HG02588 (cell line): Measurements from ENCODE around the gene TUBB4B.

Experiments
- ATAC-seq: cut with Tn5 transposase; IDR thresholded peaks from one replicate; pipeline ENCODE4 v1.9.1; 2021; ENCODE audit warnings: mild to moderate bottlenecking, moderate library complexity; ENCODE audit not compliant: unreplicated experiment

The TUBB4B gene

GRCh38 chr9:137240841-137241489 is at the start of gene TUBB4B:
Gene TUBB4B, plus strand, starts transcription at chr9:137241287. Its CDS starts 74 bp downstream, at chr9:137241361.
- peak; percentile 67 for ATAC-seq

DNA sequence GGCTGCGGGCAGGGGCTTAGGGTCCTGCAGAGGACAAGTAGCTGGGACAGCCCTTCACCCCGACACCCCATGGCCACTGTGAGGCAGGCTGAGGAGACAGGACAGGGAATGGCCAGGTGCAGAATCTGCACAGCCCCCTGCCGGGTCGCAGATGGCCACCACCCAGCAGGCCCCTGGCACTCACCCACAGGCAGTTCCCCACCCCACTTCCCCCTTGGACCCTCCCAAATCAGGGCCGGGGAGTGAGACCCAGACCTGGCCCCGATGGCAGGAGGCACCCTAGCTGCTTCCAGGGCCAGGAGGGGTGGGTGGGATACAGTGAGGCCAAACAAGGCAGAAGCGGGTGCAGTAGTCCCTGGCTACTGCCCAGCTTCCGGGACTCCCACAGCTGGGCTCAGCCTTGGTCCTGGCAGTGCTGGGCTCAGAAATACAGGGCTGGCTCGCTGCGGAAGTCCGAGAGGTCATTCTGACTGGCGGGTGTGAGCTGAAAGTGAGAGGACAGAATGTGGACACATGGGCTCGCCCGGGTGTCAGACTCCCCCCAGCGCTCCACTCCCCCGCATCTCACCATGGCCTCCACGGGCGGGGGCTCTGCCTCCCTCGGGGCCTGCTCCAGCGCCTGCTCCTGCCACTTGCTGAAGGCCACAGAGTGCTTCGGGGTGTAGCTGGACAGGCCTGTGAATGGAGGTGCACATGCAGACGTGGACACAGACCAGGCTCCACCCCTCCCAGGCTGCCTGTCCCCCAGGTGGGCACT is 49.2 kb upstream of the TUBB4B start:
- ATAC-seq = no peak

GRCh38 chr9:137192448-137192780 is 48.7 kb upstream of the TUBB4B start:
- ATAC-seq = no peak

GRCh38 chr9:137192859-137193258 is 48.2 kb upstream of the TUBB4B start:
- no peak for ATAC-seq

DNA sequence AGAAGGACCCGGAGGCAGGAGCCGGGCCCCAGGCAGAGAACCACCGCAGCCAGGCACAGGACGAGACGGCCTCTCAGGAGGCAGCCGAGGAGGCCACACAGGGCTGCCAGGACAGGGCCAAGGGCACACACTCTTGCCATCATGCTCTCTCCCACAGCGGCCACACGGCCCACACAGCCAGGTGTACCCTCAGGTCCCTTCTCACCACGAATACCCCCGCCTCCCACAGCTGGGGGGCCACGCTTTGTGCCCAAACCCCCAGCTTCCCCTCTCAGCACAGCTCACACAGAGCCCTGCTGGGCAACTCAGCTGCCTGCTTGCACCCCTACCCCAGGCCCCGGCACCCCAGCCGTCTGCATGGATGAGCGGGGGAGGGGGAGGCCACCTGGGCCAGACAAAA is 47.3 kb upstream of the TUBB4B start:
- ATAC-seq = no peak

DNA sequence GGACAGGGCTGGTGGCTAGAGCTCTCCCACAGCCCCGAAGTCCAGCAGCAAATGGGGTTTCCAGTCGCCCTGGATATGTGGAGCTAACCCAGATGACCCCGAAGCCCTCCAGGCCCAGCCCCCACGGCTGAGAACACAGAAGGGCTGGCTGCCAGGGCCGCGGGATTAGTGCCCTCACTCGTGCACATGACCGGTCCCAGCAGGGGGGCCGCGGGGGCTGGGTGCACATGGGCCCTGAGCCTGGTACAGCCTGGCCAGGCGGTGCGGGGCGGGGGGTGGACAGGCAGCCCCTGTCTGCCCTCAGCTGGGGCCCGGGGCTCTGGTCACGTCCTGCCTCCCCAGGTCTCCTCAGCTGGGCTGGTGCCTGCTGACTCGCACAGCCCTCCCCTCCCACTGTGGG is 46.7 kb upstream of the TUBB4B start:
- no peak for ATAC-seq

DNA sequence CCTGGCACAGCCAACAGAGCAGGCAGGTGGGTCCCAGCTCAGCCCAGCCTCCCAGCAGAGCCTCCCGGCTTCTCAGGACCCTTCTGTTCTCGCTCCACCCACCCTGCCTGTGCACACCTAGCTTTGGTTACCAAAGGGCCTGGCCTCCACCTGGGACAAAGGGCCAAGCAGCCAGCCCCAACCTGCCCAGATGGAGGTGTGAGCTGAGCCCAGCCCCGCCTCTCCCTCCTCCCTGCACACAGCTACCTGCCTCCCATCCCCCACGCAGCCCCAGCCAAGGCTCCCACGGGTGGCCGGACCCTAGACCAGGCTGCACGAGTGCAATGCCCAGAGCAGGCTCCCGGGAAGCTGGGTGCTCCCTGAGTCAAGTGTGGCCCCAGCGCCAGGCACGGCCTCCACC is 46.2 kb upstream of the TUBB4B start:
- no peak for ATAC-seq

DNA sequence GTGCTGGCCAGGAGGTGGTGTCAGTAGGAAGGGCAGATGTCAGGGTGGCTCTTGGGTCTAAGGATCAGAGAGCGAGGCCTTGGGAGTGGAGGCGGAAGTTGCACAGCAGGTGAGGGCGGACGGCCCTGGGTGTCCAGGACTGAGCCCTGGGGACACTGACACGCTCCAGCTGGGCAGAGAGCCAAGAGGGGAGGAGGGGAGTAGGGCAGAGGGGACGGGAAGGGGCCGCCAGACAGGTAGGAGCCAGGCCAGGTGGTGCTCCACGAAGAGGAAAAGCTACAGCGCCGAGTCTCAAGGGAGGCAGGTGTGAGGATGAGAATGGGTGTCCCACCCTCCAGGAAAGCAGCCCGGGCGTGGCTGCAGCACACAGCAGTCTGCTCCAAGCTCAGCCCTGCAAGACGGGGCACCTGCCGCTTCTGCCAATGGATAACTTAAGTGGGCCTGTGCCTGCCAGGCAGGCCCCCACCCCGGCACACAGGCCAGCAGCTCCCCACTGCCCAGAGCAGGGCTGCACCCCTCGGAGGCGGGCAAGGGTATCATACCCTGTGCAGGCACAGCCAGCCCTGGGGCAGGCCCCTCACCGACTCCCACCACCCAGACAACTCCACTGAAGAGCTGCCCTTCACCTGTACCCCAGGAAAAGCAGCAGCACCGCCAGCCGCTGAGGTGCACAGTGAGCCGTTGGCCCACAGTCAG is 45.4 kb upstream of the TUBB4B start:
- ATAC-seq = no peak

GRCh38 chr9:137198051-137198901 is 42.8 kb upstream of the TUBB4B start:
- no peak for ATAC-seq

- ATAC-seq = no peak
Measured at GRCh38 chr9:137198902-137199283, 42.2 kb upstream of the TUBB4B start.

GRCh38 chr9:137199411-137200121 is 41.5 kb upstream of the TUBB4B start:
- no peak for ATAC-seq

DNA sequence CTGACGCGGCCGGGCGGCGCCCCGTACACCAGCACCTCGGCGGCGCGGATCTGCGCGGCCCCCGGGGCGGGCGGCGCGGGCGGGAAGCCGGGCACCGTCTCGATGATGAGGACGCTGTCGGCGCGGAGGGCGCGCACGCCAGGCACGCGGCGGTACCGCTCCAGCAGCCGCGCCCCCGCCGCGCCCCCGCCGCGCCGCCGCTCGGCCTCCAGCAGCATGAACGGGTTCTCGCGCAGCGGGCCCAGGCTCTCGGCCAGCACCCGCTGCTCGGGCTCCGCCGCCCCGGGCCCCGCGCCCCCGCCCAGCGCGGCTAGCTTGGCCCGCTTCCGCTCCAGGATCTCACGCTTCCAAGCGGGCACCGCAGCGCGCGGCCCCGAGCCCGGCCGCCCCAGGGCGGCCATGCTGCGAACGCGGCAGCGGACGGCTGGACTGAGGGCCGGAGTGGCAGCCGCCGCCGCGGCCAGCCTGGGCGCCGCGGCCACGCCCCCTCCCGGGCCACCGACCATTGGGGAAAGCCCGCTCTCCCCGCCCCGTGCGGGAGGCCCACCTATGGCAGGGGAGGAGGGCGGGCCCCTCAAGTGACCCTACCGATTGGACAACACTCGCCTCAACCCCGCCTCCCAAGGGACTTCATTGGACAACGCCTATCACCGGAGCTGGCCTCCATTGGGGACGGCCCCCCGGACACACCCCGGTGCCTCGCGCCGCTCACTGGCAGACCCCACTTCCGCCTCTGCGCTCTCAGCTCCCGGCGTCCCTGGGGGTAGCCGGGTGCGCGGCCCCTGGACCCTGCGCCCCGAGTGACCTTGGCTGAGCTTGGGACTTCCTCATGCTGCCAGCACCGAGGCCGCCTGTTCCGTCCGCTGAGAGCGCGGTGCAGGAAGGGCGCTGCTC is 40.5 kb upstream of the TUBB4B start, which contains the start of gene TPRN:
Gene TPRN (minus strand): TSS at position 431 of the 894 bp plus-strand sequence. CDS start 30 bp downstream, at position 401.
- ATAC-seq = peak; percentile 75

DNA sequence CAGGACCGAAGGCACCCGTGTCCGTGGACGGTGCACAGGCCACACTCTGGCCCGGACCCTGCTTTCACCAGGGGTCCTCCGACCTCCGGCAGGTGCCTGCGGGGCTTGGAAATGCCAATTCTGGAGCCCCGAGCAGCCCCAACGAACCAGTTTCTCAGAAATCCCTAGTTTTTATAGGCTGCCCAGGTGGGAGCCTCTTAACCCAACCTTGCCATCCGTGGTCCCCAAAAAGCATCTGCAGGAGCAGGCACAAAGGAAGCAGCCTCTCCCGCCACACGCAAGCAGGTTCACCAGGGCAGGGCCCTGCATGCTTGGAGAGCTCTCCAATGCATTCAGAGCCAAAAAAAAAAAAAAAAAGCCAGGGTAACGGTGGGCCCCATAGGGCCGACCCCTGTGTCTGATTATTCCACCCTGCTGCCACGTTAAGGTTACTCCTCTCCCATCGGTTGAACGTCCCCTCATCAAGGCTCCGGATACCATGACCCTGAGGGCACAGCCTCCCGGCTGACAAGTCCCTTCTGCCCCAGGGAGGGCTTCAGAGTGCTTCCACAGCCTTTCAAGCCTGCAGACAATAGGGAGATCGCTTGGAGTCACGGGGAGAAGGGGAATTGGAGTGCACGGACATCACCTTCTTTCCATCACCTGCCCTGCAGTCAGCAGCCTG is 39.8 kb upstream of the TUBB4B start:
- ATAC-seq = no peak

DNA sequence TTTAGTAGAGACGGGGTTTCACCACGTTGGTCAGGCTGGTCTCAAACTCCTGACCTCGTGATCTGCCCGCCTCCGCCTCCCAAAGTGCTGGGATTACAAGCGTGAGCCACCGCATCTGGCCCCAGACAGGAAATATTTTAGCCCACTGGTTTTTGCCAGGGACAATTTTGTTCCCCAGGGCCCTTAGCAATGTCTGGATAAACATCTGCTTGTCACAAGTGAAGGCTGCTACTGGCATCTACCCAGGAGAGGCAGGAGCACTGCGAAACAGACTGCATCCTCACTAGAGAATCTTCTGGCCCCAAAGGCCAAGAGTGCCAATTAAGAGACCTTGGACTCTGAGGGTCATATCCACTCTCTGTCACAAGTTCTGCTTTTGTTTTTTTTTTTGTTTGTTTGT is 38.1 kb upstream of the TUBB4B start:
- no peak for ATAC-seq

GRCh38 chr9:137204731-137205125 is 36.4 kb upstream of the TUBB4B start:
- no peak for ATAC-seq

DNA sequence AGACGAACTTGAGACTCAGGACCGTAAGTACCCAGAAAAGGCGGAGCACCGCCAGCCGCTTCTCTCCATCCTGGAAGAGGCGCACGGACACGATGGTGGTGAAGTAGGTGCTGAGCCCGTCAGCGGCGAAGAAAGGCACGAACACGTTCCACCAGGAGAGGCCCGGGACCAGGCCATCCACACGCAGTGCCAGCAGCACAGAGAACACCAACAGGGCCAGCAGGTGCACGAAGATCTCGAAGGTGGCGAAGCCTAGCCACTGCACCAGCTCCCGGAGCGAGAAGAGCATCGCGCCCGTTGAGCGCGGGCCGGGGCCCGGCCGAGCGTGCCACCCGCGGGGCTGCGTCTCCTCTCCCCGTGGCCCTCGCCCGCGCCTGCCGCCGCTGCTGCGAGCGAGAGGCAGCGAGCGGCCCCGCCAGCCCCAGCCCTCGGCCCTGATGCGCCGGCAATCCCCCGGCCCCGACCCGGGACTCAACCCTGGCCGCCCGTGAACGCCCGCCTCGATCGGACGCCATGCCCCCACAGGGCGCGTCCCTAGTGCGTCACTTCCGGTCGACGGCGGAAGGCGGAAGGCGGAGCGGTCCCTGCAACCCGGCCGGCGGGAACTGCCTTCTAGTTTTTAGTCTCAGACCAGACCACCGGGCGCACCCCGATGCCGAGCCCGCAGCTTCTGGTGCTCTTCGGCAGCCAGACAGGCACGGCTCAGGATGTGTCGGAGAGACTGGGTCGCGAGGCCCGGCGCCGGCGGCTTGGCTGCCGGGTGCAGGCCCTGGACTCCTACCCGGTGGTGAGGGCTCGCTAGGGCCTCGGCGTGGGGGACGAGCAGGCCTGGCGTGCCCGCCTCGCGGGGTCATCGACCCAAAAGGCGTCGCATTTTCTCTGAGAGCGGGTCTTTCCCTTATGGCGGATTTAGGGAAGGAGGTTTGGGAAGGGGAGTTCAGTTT is 35.7 kb upstream of the TUBB4B start, which contains the start of the genes NDOR1 and TMEM203:
Gene NDOR1 (plus strand): TSS at position 575 of the 944 bp plus-strand sequence. CDS start 78 bp downstream, at position 653.
Gene TMEM203 (minus strand): TSS at position 523 of the 944 bp plus-strand sequence. CDS start 234 bp downstream, at position 289.
- ATAC-seq = peak; percentile 52

GRCh38 chr9:137206602-137207001 is 34.5 kb upstream of the TUBB4B start:
- no peak for ATAC-seq
